NCI-H1436 (cell line): ENCODE data around the gene SLC16A6.
A peak's percentile ranks its signal among the peaks of the same experiment; 100 is the strongest.
"Not testable (repeated sequence)": the region's sequence is repeated elsewhere in the genome, so short reads cannot be mapped to it uniquely, and the experiment has no call there.

Experiments used
- DNase-seq: peaks from one replicate; lab custom pipeline; 2025; lab: John Stamatoyannopoulos, UW

Gene SLC16A6

DNA sequence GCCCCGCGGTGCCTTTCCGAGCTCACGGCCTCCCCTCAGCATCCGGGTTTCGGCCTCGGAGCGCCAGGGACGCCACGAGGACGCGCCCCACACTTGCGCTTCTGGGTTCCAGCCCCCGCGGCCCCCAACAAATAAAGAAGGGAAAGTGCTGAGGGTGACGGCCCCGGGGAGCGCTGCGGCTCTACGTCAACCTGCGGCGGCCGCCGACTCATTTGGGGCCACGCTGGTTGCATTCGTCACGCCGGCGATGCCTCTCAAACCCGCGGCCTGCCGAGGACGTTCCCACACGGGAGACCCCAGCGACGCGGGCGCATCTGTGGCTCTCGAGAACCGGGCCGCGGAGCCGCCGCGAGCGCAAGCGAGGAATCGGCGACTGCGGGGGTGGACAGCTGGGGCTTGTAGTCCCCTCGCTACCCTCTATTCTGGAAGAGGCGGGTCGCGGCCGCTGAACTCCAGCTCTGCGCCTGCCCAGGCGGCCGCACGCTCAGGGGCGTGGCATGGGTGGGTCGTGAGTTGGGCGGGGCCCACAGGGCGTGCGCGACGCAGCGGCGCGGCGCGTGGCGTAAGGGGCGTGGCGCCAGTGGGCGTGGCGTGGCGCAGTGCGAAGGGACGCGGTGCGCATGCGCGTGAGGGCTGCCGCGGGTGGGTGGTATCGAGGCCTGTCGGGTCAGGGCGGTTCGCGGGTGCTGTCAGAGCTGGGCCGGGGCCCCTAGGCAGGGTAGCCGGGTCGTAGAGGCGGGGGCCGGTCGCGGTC, 43.3 kb downstream of the SLC16A6 start, which contains the start of gene AMZ2:
Gene AMZ2, plus strand, starts transcription at position 599 of the 754 bp plus-strand sequence. CDS start 2,145 bp downstream, outside the sequence.
- peak; percentile 95 for DNase-seq

DNA sequence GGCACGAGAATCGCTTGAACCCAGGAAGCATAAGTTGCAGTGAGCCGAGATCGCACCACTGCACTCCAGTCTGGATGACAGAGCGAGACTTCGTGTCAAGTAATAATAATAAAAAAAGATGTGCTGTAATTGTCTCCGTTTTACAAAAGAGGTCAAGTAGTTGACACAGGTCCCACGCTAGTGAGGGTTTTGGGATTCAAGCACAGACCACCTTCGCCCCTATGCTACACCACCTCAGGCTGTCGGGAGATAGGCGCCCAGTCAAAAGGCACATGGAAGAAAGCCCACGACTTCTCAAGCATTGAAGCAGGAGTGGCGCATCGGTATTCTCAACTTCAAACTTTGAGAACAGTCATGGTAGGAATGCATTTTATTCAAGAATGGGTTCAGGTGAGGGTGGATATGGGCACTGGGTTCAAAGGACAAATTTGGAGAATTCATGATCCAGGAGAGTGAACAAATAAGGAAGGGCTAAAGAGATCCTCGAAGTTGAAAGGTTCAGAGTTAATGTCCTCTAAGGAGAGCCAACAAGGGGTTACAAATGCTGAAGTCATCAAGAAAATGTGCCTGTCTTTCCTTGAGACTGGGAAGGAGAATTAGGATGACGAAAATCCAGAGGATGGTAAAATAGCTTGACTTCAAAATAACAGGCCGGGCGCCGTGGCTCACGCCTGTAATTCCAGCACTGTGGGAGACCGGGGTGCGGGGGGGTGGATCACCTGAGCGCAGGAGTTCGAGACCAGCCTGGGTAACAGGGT, 44.5 kb downstream of the SLC16A6 start:
- no peak for DNase-seq

DNA sequence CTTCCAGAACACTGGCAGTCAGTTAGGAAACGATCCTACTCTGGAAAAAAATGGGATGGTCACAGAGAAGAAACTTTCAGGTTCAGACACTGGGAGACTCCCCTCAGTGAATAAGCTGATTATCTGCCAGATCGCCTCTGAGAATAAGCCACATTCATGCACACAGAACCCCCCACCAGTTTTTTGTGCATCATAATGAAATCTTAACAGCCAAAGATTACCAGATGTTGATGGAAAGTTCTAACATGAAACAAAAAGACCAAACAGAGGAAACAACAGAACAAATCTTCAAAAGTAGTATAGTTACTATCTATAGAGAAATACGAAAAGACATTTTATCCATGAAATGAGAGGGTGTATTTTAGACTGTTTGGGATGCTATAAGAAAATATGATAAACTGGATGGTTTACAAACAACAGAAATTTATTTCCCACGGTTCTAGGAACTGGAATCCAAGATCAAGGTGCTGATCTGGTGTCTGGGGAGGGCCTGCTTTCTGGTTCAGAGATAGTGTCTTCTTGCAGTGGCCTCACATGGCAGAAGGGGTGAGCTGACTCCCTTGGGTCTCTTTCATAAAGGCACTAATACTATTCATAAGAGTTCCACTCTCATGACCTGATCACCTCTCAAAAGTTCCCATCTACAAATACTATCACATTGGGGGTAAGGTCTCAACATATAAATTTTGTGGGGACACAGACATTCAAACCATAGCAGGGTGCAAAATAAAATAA, 51.1 kb downstream of the SLC16A6 start:
- DNase-seq: no peak

GRCh38 chr17:68238871-68239253, 52.1 kb downstream of the SLC16A6 start:
- no peak for DNase-seq

DNA sequence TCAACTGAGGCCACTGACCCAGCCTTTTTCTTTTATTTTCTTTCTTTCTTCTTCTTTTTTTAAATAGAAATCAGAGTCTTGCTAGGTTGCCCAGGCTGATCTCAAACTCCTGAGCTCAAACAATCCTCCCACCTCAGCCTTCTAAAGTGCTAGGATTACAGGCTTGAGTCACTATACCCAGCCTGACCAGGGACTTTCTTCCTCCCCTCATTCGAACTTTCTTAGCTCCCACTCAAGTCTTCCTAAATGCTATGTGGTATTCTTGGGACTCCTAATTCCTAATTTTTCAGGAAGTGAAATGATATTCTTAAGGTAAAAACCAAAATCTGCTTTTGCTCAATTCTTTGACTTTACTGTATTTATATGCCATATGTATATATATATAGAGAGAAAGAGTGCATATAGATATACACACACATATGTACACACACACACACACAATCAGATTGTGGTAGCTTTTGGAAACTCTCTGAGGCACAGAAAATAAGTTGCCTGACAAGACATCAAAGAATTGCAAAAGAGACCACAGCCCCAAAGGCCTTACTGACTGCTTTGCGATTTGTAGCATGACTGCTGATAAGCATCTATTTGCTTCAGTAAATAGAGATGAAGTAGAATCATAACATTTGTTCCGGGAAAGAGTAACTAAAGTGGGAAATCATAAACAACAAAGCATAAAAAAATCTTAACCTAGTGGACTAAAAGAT, 52.6 kb downstream of the SLC16A6 start:
- no peak for DNase-seq

DNA sequence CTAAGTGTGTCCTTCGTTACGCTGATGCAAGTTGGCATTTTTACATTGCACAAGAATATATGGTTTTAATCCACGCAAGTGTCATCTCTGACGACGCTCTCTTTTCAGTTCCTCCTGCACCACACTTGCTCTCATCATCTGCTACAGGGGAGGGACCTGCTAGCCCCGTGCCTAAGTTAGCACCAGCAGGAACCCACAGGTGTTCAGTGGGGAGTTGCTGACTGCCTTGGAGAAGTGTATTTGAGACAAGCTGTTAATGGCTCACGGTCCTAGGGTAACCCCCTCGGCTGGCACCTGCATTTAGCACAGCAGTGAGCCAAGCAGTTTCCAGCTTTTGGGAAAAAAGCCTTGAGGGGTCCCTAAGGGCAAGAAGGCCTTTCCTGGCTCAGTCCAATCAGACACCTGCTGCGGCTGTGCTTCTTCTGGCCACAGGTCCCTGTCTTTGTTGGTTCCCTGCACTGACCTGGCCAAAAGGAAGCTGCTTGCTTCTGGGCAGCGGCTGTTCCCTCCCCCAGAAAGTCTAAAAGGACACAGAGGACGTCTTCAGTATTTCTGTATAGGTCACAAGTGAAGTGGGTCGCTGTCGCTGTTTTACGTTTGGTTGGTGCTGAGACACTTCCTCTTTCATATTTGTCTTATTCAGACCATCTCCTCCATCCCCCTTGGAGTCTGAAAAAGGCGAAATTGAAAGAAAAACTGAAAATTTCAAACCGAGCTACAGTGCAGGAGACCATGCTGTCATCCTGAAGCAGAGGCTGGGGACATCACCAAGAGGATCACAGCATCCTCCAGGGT, 53.4 kb downstream of the SLC16A6 start:
- DNase-seq: not testable (repeated sequence)

- not testable (repeated sequence) for DNase-seq
These were observed 55.6 kb downstream of the SLC16A6 start for GRCh38 chr17:68235336-68235791.

GRCh38 chr17:68234726-68235335, 56.1 kb downstream of the SLC16A6 start:
- not testable (repeated sequence) for DNase-seq

- not testable (repeated sequence) for DNase-seq
These were observed 58.2 kb downstream of the SLC16A6 start for GRCh38 chr17:68232741-68233140.

DNA sequence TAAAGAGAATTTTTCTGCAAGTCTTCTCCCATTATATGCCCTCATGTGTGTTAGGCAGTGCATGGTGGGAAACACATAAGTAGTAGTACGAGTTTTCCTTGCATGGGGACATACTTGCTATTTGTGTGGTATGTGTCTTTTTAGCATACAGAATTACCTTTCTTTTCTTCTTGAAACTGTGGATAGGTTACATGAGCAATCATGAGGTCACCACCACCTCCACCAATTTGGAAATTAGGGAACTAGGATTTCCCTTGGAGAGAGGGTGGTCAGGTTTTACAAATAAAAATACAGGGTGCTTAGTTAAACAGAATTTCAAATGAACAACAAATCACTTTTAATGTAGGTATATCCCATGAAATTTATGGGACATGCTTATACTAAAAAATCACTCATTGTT, 59.4 kb downstream of the SLC16A6 start:
- no peak for DNase-seq

DNA sequence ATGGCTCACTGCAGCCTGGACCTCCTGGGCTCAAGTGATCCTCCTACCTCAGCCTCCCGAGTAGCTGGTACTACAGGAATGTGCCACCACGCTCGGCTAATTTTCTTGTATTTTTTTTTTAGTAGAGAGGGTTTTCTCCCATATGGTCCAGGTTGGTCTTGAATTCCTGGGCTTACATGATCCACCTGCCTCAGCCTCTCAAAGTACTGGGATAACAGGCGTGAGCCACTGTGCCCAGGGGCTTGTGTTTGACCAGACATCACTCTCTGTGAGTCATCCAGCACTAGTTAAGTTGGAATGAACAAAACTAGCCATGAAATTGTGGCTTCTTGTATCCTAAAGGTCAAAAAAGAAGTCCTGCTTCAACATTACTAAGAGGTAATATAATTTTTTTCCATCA, 59.8 kb downstream of the SLC16A6 start:
- DNase-seq: not testable (repeated sequence)

DNA sequence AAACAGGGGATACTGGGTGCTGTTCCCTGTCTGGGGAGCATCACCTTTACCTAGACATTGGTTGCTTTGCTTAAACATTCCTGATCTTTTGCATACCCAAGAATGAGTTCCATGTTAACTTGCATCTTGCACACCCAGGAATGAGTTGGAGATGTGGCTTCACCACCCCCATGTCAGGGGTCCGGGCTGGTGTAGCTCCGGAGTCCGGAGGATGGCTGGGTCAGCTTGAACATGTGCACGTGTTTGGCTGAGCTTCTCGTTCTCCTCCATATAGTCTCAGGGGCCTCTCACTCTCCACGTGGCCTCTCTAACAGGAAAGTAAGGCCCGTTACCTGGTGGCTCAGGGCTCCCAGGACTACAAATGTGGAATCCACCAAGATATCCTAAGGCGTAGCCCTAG, 61.3 kb downstream of the SLC16A6 start:
- no peak for DNase-seq

DNA sequence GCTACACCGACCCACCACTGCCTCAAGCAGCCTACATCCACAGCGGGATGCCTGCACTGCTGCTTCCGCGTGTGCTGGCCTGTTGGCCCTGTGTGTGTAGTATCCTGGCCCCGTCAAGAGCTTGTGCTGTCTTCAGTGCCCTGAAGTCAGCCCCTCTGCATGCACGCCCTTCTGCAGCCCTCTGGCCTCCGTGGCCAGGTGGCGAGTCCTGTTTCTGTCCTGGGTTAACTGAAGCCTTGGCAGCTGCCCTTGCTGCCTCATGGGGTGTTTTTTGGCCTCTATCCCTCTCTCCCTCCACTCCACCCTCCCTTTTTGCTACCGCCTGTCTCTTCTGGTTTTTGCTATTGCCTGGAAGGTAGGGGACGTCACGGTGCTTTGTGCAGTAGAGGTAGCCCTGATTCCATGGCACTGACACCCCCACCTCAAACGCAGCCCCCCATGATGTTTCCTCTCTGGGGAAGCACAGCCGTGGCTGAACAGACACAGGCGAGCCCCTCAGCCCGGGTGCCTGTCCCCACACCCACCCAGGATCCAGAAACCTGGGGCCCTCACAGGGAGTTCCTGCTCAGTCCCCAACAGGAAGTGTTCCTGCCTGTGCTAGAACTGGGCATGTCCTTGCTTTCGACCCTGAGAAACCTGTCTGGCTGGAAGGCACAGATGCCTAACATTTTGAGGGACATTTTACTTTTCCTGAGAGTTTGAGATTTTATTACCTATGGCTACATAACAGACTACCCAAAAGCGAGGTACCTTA, 61.9 kb downstream of the SLC16A6 start:
- DNase-seq: no peak

DNA sequence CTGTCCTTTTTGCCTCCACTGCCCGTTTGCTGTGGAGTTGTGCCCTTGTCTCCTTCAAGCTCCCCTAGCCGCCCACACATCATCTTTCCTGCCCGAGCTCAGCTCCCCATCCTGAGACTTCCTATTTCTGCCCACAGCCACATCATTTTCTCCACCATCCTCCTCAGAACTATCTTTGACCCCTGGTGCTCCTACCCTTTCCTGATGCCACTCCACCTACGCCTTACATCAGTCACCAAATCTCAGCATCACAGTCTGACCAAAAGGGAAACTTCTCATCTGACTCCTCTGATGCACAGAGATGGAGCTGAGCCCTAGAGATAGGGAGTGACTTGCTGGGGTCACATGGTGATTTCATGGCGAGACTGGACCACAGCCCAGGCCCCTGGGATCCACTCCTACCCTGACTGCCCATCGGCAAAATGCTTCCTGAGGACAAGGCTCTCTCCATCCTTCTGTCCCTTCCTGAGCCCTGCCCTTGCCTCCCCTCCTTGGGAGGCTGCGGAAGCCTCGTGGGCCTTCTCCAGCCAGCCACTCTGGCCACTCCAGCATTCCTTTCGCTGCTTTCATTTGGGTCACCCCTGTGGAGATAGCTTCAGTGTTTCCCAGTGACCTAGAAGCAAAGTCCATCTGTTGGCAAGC, 62.8 kb downstream of the SLC16A6 start:
- DNase-seq: not testable (repeated sequence)

GRCh38 chr17:68225055-68225454, 65.9 kb downstream of the SLC16A6 start:
- not testable (repeated sequence) for DNase-seq

DNA sequence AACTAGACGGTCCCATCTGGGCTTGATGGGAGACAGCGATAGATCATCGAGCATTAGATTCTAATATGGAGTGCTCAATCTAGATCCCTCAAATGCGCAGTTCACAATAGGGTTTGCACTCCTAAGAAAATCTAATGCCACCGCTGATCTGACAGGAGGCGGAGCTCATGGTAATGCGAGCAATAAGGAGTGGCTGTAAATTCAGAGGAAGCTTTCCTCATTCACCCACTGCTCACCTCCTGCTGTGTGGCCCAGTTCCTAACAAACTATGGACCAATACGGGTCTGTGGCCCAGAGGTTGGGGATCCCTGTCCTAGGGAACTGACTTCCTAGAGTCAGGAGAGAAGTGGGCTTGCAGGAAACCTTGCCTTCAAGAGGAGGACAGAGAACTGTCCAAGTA, 68.3 kb downstream of the SLC16A6 start:
- DNase-seq: no peak

GRCh38 chr17:68221786-68222185, 69.1 kb downstream of the SLC16A6 start:
- DNase-seq: no peak

GRCh38 chr17:68220786-68221185, 70.1 kb downstream of the SLC16A6 start:
- not testable (repeated sequence) for DNase-seq

- not testable (repeated sequence) for DNase-seq
These were observed 70.7 kb downstream of the SLC16A6 start for GRCh38 chr17:68220186-68220585.
